Measurements from ENCODE around the gene FAAP100.
"Not testable (repeated sequence)": the region's sequence is repeated elsewhere in the genome, so short reads cannot be mapped to it uniquely, and the experiment has no call there.

FAAP100 gene

DNA sequence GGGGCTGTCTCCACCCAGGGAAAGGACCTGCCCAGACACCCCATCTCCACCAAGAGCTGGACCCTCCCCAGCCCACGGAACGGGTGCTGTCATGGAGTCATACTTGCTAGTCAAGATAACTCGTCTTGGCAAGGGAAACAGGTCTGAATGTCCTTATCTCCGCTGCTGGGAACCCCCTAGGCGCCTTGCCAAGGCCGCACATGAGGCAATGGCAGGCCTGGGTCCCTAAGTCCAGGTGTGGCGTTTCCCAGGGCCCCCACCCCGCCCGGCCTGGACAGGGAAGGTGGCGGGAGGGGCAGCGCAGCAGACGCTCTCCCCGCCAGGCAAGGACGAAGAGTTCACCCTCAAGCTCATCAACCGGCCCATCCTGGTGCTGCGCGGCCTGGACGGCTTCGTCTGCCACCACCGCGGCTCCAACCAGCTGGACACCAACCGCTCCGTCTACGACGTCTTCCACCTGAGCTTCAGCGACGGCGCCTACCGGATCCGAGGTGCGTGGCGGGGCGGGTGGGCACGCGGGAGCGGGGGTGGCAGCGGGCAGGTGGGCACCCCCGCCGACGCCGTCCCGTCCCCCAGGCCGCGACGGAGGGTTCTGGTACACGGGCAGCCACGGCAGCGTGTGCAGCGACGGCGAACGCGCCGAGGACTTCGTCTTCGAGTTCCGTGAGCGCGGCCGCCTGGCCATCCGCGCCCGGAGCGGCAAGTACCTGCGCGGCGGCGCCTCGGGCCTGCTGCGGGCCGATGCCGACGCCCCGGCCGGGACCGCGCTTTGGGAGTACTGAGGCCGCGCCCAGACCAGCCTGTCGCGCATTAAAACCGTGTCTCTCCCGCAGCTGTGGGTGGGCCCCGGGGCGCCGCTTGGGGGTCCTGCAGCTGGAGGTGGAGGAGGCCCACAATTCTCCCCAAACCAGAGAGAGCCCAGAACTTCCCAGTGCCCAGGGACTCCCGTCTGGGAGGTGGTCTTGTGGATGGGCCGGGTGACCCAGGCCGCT lies 15.6 kb downstream of the FAAP100 start:
- FAIRE-seq, result no peak

DNA sequence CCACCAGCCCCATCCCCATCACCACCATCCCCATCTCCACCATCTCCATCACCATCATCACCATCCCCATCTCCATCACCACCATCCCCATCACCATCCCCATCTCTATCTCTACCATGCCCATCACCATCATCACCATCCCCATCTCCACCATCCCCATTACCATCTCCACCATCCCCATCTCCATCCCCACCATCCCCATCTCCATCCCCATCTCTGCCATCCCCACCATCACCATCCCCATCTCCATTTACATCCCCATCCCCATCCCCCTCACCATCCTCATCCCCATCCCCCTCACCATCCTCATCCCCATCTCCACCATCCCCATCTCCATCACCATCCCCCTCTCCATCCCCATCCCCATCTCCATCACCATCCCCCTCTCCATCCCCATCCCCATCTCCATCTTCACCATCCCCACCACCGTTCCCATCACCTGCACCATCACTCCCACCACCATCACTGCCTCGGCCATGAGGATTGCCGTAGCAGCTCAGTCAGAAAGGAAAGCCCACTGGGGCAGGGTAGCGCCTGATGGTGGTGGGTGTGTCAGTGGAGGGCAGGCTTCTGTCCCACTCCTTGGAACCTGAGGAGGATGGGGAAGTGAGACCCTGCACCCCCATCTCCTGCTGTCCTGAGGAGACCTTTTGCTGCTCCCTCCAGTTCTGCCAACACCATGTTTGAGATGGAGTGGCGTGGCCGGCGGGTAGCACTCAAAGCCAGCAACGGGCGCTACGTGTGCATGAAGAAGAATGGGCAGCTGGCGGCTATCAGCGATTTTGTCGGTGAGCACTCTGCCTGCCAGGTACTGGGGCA lies 16.5 kb downstream of the FAAP100 start:
- FAIRE-seq, result no peak

- FAIRE-seq, result no peak
Measured at GRCh38 chr17:81535007-81535328, 17.2 kb downstream of the FAAP100 start.

- FAIRE-seq, result no peak
Measured at GRCh38 chr17:81534157-81535006, 17.8 kb downstream of the FAAP100 start.

DNA sequence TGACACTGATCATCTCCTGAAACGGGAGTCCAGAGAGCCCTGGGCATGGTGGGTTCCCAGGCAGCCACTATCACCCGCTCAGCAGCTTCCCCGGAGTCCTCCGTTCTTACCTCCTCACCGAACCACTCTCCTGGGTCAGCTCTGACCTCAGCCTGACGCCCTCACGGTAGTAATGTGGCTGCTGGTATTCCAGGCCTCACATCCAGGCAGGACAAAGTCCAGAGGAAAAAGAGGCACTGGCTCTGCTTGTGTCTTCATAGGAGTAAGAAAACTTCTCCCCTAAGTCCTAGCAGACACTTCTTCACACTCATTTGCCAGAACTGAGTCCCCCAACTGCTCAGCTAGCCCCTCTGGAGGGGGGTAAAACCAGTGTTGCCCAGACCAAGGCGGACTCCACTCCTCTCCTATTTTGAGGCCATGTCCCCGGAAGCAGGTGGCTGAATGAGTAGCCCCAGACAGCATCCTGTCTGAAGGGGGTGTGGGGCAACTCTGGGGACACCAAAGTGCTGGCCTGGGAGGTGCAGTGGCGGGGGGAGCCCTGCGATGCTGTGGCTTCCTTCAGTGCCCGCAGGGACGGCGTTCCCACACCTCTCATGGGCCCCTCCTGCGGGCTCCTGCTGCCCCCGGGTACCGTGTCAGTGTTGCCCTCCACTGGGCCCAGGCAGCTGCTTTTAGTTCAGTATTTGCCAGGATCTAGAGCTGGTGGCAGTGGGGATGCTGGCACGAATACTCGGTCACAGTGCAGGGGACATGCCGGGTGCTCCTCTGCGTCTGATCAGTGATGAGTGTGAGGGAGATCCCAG lies 18.6 kb downstream of the FAAP100 start:
- FAIRE-seq, result no peak

- FAIRE-seq, result no peak
Measured at GRCh38 chr17:81532490-81533287, 19.5 kb downstream of the FAAP100 start.

DNA sequence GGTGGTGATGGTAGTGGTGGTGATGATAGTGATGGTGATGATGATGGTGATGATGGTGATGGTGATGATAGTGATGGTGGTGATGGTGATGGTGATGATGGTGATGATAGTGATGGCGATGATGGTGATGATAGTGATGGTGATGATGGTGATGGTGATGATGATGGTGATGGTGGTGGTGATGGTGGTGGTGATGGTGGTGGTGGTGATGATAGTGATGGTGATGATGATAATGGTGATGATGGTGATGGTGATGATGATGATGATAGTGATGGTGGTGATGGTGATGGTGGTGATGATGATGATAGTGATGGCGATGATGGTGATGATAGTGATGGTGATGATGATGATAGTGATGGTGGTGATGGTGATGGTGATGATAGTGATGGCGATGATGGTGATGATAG lies 20.2 kb downstream of the FAAP100 start:
- FAIRE-seq, result not testable (repeated sequence)

DNA sequence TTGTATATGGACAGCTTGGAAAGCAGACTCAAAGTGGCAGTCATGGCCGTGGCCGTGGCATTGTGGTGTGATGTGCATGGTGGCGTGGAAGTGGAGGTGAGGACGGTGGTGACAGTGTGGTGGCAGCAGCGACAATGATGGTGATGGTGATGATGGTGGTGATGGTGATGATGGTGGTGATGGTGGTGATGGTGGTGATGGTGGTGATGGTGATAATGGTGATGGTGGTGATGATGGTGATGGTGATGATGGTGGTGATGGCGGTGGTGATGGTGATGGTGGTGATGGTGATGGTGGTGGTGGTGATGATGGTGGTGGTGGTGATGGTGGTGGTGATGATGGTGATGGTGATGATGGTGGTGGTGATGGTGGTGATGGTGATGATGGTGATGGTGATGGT lies 21.1 kb downstream of the FAAP100 start:
- not testable (repeated sequence) for FAIRE-seq

GRCh38 chr17:81529437-81529803 lies 22.7 kb downstream of the FAAP100 start:
- no peak for FAIRE-seq

- FAIRE-seq, result no peak
Measured at GRCh38 chr17:81528651-81529436, 23.3 kb downstream of the FAAP100 start.

DNA sequence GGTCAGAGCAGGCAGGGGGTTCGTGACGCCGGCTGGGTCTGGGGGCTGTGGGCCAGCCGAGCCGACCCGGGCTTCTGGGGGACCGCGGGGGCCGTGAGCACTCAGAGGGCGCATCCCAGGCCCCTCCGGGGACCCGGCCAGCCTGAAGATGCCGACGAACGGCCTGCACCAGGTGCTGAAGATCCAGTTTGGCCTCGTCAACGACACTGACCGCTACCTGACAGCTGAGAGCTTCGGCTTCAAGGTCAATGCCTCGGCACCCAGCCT lies 23.8 kb downstream of the FAAP100 start:
- no peak for FAIRE-seq

- FAIRE-seq, result no peak
Measured at GRCh38 chr17:81527591-81528383, 24.4 kb downstream of the FAAP100 start, which contains the start of gene FSCN2. Gene FSCN2, plus strand, starts transcription at chr17:81528377. Its CDS starts 155 bp downstream, at chr17:81528532.

DNA sequence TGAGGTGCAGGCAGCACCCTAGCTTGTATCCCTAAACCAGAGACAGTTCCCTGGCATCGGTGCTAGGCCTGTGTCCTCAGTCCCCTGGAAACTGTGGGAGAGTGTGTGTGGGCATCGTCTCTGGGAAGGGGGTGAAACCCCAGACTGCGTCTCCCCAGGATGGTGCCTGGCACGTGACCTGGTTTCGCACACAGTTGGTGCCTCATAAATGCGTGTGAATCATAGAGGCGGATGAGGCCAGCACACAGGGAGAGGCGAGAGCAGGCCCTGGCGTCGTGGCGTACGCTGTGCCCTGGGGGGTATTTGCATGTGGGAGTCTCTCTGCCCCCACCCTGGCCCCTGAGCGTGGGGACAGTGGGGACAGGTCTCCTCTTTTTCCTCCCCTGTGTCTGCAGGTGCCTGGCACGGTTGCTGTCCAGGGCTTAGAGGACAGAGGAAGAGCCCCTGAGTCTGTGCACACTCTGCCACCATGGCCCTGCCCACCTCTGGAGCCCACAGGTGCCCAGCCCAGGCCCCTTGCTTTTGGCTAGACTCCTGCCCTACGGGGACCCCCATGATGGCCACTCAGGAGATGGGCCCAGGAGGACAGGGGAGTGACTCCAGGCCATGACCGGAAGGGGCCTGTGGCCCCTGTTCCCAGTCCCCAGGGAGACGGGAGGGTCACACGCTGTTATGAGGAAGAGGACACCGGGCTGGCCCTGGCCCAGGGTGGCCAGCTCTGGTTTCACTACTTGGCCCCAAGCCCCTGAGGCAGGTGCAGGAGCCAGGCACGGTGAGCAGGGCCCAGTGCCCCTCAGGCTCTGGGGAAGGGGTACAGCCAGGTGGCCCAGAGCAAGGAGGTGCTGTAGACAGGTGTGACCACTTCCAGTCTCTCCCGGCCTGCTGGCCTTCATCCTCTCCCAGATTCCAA lies 25.2 kb downstream of the FAAP100 start:
- FAIRE-seq, result no peak

GRCh38 chr17:81524865-81525159 lies 27.3 kb downstream of the FAAP100 start:
- no peak for FAIRE-seq

- no peak for FAIRE-seq
Measured at GRCh38 chr17:81524039-81524864, 27.9 kb downstream of the FAAP100 start.

- FAIRE-seq, result no peak
Measured at GRCh38 chr17:81523402-81524038, 28.6 kb downstream of the FAAP100 start.
